ENCODE data around the gene AMOT.

AMOT gene

GRCh38 chrX:112736310-112736709, 104.3 kb downstream of the AMOT start:
- DNase-seq = no peak

DNA sequence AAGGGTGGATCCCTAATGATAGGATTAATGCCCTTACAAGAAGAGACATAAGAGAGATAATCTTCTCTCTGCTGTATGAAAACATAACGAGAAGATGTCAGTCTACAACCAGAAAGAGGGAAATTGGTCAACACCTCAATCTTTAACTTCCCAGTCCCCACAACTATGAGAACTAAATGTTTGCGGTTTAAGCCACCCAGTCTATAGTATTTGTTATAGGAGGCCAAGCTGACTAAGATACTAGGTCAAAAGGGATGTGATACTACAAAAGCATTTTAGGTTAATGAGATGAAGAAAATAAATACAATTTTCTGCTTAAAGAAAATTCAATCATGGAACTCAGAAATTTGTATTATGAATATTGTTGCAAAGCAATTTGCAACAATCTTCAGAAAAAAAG, 105.5 kb downstream of the AMOT start:
- peak; percentile 75 for DNase-seq

DNA sequence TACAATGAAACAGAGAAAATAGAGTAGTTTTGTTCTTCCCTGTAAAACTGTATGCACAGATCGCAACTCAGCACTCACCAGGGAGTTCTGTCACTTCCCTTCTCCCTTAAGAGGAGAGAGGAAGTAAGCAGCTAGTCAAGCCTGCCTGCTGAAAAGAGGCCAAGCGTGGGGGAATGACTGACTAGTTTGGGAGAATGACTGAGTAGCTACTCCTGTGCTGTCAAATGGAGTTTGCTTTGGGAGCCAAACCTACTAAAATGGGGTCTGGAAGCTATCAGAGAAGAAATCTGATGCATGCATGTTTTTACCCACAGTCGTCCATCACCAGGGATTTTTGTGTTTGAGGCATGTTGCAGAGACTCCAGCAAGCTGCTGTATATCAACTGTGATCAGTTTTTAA, 106.3 kb downstream of the AMOT start:
- peak; percentile 45 for DNase-seq

DNA sequence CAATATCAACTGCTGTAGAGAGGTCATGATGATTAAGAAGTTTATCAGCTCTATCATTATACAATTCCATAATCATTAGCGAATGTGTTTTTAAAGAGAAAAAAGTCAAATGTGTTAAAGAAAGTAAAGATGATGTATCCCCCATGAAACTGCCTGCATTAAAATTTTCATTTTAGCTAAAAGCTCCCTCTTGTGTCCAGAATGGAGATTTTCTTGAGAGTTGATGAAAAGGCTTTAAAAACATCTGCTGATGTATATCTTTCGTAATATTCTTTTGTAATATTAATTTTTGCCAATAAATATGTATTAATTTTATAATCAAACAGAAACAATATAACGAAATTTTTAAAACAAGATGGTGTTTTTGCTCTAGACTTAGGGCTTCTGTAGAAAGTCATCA, 108.8 kb downstream of the AMOT start:
- DNase-seq = no peak

Measured in MV-4-11 (cell line).